Testis (tissue), 2 donors: Measurements from ENCODE around the gene LRMDA.

Experiments used
- POLR2A ChIP-seq: fragments of 450-650 bp; IDR thresholded peaks from one replicate; pipeline ENCODE4 v1.6.1; 2017; ENCODE audit warnings: antibody characterized with exemption, mild to moderate bottlenecking, moderate library complexity
- TF ChIP-seq, protein P1 (sequence below), 3 experiments: fragments of 450-650 bp in 2 of 3; fragments of 200-600 bp in 1 of 3; sonication (generic) in 1 of 3; IDR thresholded peaks; one replicate each; pipeline ENCODE4 v1.5.1; 2016 to 2019; ENCODE audit warnings: antibody characterized with exemption in 3 of 3, mild to moderate bottlenecking in 2 of 3, moderate library complexity in 1 of 3

DNA sequence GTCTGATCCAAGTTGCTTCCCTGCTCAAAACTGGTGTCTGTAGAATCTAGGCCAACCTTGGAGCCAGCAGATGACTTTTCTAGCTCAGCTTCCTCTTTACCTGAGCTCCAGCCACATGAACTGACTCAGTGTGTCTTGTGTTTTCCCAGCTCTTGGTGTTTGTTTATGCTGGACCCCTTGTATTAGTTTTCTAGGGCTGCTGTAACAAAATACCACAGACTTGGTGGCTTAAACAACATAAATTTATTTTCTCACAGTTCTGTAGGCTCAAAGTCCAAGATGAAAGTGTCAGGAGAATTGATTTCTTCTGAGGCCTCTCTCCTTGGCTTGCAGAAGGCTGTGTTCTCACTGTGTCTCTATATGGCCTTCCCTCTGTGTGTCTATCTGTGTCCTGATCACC is 45.1 kb downstream of the LRMDA start:
- TF ChIP-seq, protein P1, sequence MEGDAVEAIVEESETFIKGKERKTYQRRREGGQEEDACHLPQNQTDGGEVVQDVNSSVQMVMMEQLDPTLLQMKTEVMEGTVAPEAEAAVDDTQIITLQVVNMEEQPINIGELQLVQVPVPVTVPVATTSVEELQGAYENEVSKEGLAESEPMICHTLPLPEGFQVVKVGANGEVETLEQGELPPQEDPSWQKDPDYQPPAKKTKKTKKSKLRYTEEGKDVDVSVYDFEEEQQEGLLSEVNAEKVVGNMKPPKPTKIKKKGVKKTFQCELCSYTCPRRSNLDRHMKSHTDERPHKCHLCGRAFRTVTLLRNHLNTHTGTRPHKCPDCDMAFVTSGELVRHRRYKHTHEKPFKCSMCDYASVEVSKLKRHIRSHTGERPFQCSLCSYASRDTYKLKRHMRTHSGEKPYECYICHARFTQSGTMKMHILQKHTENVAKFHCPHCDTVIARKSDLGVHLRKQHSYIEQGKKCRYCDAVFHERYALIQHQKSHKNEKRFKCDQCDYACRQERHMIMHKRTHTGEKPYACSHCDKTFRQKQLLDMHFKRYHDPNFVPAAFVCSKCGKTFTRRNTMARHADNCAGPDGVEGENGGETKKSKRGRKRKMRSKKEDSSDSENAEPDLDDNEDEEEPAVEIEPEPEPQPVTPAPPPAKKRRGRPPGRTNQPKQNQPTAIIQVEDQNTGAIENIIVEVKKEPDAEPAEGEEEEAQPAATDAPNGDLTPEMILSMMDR (IDR thresholded peaks at IDR 0.05) = no peak
- no peak for TF ChIP-seq POLR2A
